SK-N-SH (cell line): ENCODE results near the gene RPS16. TPM values are rescaled to one million over a fixed set of nuclear protein-coding genes. Genes with fewer than 3 reads are reported as not detected.

Experiments
- CTCF ChIA-PET: fragments of 300-600, 350-600 bp; formaldehyde crosslinking; extraction: SDS; loops from one replicate; lab custom pipeline; 2021; lab: Yijun Ruan, JAX
- POLR2A ChIA-PET: fragments of 350-600 bp; sonication (Branson Sonifier 250); formaldehyde crosslinking; extraction: SDS; loops from one replicate; lab custom pipeline; 2020; ENCODE audit warnings: antibody characterized with exemption, inconsistent platforms; lab: Yijun Ruan, JAX
- DNase-seq: peaks from one replicate; pipeline ENCODE4 v3.0.0; 2012
- H2AFZ ChIP-seq: fragments of 200-600 bp; sonication (generic); 2 replicates; pipeline ENCODE4 v1.8.1; 2016; ENCODE audit warnings: antibody characterized with exemption, mild to moderate bottlenecking, low read depth
- H3F3A ChIP-seq: fragments of 200-600 bp; sonication (generic); replicated peaks from 2 replicates; pipeline ENCODE3; 2016; ENCODE audit warnings: antibody characterized with exemption, mild to moderate bottlenecking; ENCODE audit not compliant: insufficient read depth
- H3K27ac ChIP-seq, 2 experiments: fragments of 200-500 bp in 1 of 2; fragments of 200-600 bp in 1 of 2; sonication (Bioruptor generic) in 1 of 2; sonication (generic), shearing (Covaris generic) in 1 of 2; 2 replicates each; pipeline versions ENCODE4 v1.5.1 to v1.6.1; 2014 to 2016; ENCODE audit warnings: low read depth in 2 of 2, inconsistent platforms in 1 of 2, low read length in 1 of 2, mild to moderate bottlenecking in 1 of 2, mixed read lengths in 1 of 2
- H3K27me3 ChIP-seq: fragments of 200-600 bp; sonication (generic), shearing (Covaris generic); 2 replicates; pipeline ENCODE4 v1.6.1; 2016; ENCODE audit warnings: mixed run types; ENCODE audit not compliant: insufficient read depth
- H3K36me3 ChIP-seq, 2 experiments: fragments of 200-500 bp in 1 of 2; fragments of 200-600 bp in 1 of 2; sonication (Bioruptor generic) in 1 of 2; sonication (generic) in 1 of 2; replicated peaks in 1 of 2; 2 replicates each; pipeline versions ENCODE3 to v1.5.1; 2014 to 2016; ENCODE audit warnings: low read length in 1 of 2, mild to moderate bottlenecking in 1 of 2; ENCODE audit not compliant: insufficient read depth in 2 of 2, control insufficient read depth in 1 of 2
- H3K4me1 ChIP-seq, 2 experiments: fragments of 200-500 bp in 1 of 2; fragments of 200-600 bp in 1 of 2; sonication (Bioruptor generic) in 1 of 2; sonication (generic), shearing (Covaris generic) in 1 of 2; 2 replicates each; pipeline versions ENCODE4 v1.5.1 to v1.6.1; 2014 to 2016; ENCODE audit warnings: low read depth in 1 of 2, low read length in 1 of 2, mixed run types in 1 of 2; ENCODE audit not compliant: insufficient read depth in 2 of 2, control insufficient read depth in 1 of 2
- H3K4me2 ChIP-seq: fragments of 200-600 bp; sonication (generic), shearing (Covaris generic); 2 replicates; pipeline ENCODE4 v1.6.1; 2017; ENCODE audit warnings: mixed run types
- H3K4me3 ChIP-seq, 2 experiments: fragments of 200-500 bp in 1 of 2; fragments of 200-600 bp in 1 of 2; sonication (Bioruptor generic) in 1 of 2; sonication (generic), shearing (Covaris generic) in 1 of 2; 2 replicates each; pipeline versions ENCODE4 v1.5.1 to v1.8.1; 2014 to 2016; ENCODE audit warnings: low read depth in 2 of 2, inconsistent platforms in 1 of 2, low read length in 1 of 2, mild to moderate bottlenecking in 1 of 2, mixed read lengths in 1 of 2, moderate library complexity in 1 of 2
- H3K79me2 ChIP-seq: fragments of 200-600 bp; sonication (generic); 2 replicates; pipeline ENCODE4 v1.8.1; 2017; ENCODE audit warnings: mild to moderate bottlenecking; ENCODE audit not compliant: insufficient read depth
- H3K9ac ChIP-seq: fragments of 200-600 bp; sonication (generic); 2 replicates; pipeline ENCODE4 v1.6.1; 2017; ENCODE audit warnings: mixed run types
- H3K9me2 ChIP-seq: fragments of 200-600 bp; sonication (generic); 2 replicates; pipeline ENCODE4 v1.6.1; 2017; ENCODE audit warnings: mixed run types
- H3K9me3 ChIP-seq: fragments of 200-600 bp; sonication (generic); 2 replicates; pipeline ENCODE4 v1.6.1; 2017; ENCODE audit warnings: mixed run types, mild to moderate bottlenecking, moderate library complexity
- H4K20me1 ChIP-seq: fragments of 200-600 bp; sonication (generic); 2 replicates; pipeline ENCODE4 v1.6.1; 2017; ENCODE audit warnings: mild to moderate bottlenecking, mixed run types; ENCODE audit not compliant: insufficient read depth
- FOSL2 ChIP-seq: IDR thresholded peaks from 2 replicates; pipeline ENCODE4 v1.4.0; 2012; ENCODE audit warnings: low read depth, mild to moderate bottlenecking, moderate library complexity, borderline replicate concordance
- JUND ChIP-seq: IDR thresholded peaks from 2 replicates; pipeline ENCODE4 v1.4.0; 2012
- MEF2A ChIP-seq: IDR thresholded peaks from 2 replicates; pipeline ENCODE4 v1.4.0; 2012; ENCODE audit warnings: low read depth, borderline replicate concordance
- MXI1 ChIP-seq: IDR thresholded peaks from 2 replicates; pipeline ENCODE4 v1.6.1; 2012; ENCODE audit warnings: mild to moderate bottlenecking, low read depth, low read length, improper control_type of control experiment
- NFIC ChIP-seq: IDR thresholded peaks from 2 replicates; pipeline ENCODE4 v1.4.0; 2012; ENCODE audit warnings: borderline replicate concordance
- RAD21 ChIP-seq: IDR thresholded peaks from 2 replicates; pipeline ENCODE4 v1.6.1; 2012; ENCODE audit warnings: mild to moderate bottlenecking, low read length
- RCOR1 ChIP-seq: fragments of 150-350 bp; IDR thresholded peaks from 2 replicates; pipeline ENCODE4 v1.6.1; 2017; ENCODE audit warnings: antibody characterized with exemption, low read length
- RXRA ChIP-seq: IDR thresholded peaks from 2 replicates; pipeline ENCODE4 v1.4.0; 2012; ENCODE audit warnings: low read depth, mild to moderate bottlenecking, borderline replicate concordance
- TCF12 ChIP-seq: IDR thresholded peaks from 2 replicates; pipeline ENCODE4 v1.4.0; 2012
- TEAD4 ChIP-seq: IDR thresholded peaks from 2 replicates; pipeline ENCODE4 v1.4.0; 2012; ENCODE audit warnings: mild to moderate bottlenecking, borderline replicate concordance; ENCODE audit not compliant: insufficient read depth
- WGBS: methylation state at CpG from one replicate; pipeline ENCODE4 v1.1.6; 2017; ENCODE audit warnings: low lambda C conversion rate; 5-methylcytosine and 5-hydroxymethylcytosine counted together
- polyA plus RNA-seq, 3 experiments: library from polyadenylated mRNA; depleted of rRNA; stranded (reverse); fragments of >200 nt; gene quantifications; 2 replicates each; pipeline ENCODE4 v1.2.3, GENCODE V29; 2012

Gene RPS16
- polyA plus RNA-seq, 1 of the 3 experiments (the other 2 are of a cell fraction): 7,541 TPM

GRCh38 chr19:39401549-39402345, 34.0 kb downstream of the RPS16 start:
- peaks cover 19 to 36% of the 10 kb centered on the region in 2 experiments; a peak in 3 of 4 replicates for H3K4me1 ChIP-seq
- H3K9ac ChIP-seq: peak overlapping the region; percentile 97
- H3F3A ChIP-seq: peaks cover 48% of the 10 kb centered on the region
- peak overlapping the region; percentile 43; the same call in 1 of the 2 replicates for H2AFZ ChIP-seq
- CTCF ChIA-PET: interaction anchor here (0.9 to 6.5 kb wide), 4 partner anchors 10 to 445 kb away, joined by 3 to 106 read pairs (median 6); partner anchors contain the start of genes FBL, MED29, PAF1 and PLEKHG2
- H3K4me2 ChIP-seq: peak overlapping the region; percentile 98
- H3K4me3 ChIP-seq: peak overlapping the region in 1 of 2 experiments; percentile 41; a peak in 1 of 4 replicates
- no peaks in the 10 kb centered on the region; the same call in 1 of the 2 replicates for H4K20me1 ChIP-seq
- TF ChIP-seq RCOR1 (no peak), RXRA (no peak), MXI1 (no peak), NFIC (no peak), MEF2A (no peak), TEAD4 (no peak), FOSL2 (no peak; the same call in 1 of the 2 replicates), RAD21 (no peak)
- TF ChIP-seq, all 33 proteins: peak for 0
- Histone ChIP-seq H3K9me2 (no peaks in the 10 kb centered on the region), H3K36me3 (no peaks in the 10 kb centered on the region), H3K27me3 (no peaks in the 10 kb centered on the region), H3K79me2 (peaks cover 5% of the 10 kb centered on the region; the same call in 1 of the 2 replicates), H3K27ac (peak overlapping the region; percentile 77 to 100), H3K9me3 (no peaks in the 10 kb centered on the region)
- POLR2A ChIA-PET: interaction anchor here (1.6 to 2.3 kb wide), 2 partner anchors 10 to 33 kb away, joined by 3 to 11 read pairs; partner anchors contain the start of genes MED29 and PAF1
- no peak for DNase-seq
- 49% methylated on average over 16 of the region's 25 CpGs for WGBS

- Histone ChIP-seq H3K4me2 (peak overlapping the region; percentile 98; the same call in 1 of the 2 replicates), H3K4me3 (no peak overlapping the region), H2AFZ (no peak overlapping the region), H3F3A (peaks cover 50% of the 10 kb centered on the region)
- TF ChIP-seq JUND (peak; percentile 47; the same call in 1 of the 2 replicates), TCF12 (no peak; the same call in 1 of the 2 replicates)
- TF ChIP-seq, all 33 proteins: peak for 1
- Histone ChIP-seq H3K27me3 (no peaks in the 10 kb centered on the region), H3K36me3 (no peaks in the 10 kb centered on the region), H3K27ac (peak overlapping the region; percentile 31 to 100; a peak in 3 of 4 replicates), H3K79me2 (0 out of 2 replicates have a peak, but pooled peaks cover 4% of the 10 kb centered on the region), H3K4me1 (peaks cover 19 to 36% of the 10 kb centered on the region in 2 experiments; a peak in 3 of 4 replicates), H3K9ac (peak overlapping the region; percentile 97; the same call in 1 of the 2 replicates), H4K20me1 (no peaks in the 10 kb centered on the region), H3K9me2 (no peaks in the 10 kb centered on the region), H3K9me3 (no peaks in the 10 kb centered on the region)
- no peak for DNase-seq
- POLR2A ChIA-PET: interaction anchor here (1.6 to 2.3 kb wide), 2 partner anchors 10 to 34 kb away, joined by 3 to 11 read pairs; partner anchors contain the start of genes MED29 and PAF1
- CTCF ChIA-PET: interaction anchor here (2.0 to 6.5 kb wide), 2 partner anchors 10 to 11 kb away, joined by 9 to 106 read pairs; partner anchors contain the start of genes MED29, PAF1 and PLEKHG2
- WGBS: 36% methylated on average over 2 of the region's 4 CpGs
Measured at GRCh38 chr19:39401070-39401548, 34.6 kb downstream of the RPS16 start.
